Karpas-422 (cell line): ENCODE results near the gene TXNRD3. TPM values are rescaled to one million over a fixed set of nuclear protein-coding genes. Genes with fewer than 3 reads are reported as not detected.
"Not testable (repeated sequence)": the region's sequence is repeated elsewhere in the genome, so short reads cannot be mapped to it uniquely, and the experiment has no call there.

Experiments used
- DNase-seq: peaks from one replicate; pipeline ENCODE4 v3.0.0-alpha.2; 2015
- H2AFZ ChIP-seq: fragments of 200-600 bp; sonication (generic); 2 replicates; pipeline ENCODE4 v1.6.1; 2014; ENCODE audit warnings: antibody characterized with exemption, low read length, mixed read lengths
- H3K27ac ChIP-seq: fragments of 200-600 bp; sonication (generic); 2 replicates; pipeline ENCODE4 v1.5.1; 2014; ENCODE audit warnings: mild to moderate bottlenecking, low read length, moderate library complexity
- H3K27me3 ChIP-seq: fragments of 200-600 bp; sonication (generic); 2 replicates; pipeline ENCODE4 v1.6.1; 2014; ENCODE audit warnings: low read length, mixed read lengths
- H3K36me3 ChIP-seq: fragments of 200-600 bp; sonication (generic); 2 replicates; pipeline ENCODE4 v1.6.1; 2014; ENCODE audit warnings: low read length, mixed read lengths; ENCODE audit not compliant: insufficient read depth
- H3K4me1 ChIP-seq: fragments of 200-600 bp; sonication (generic); 2 replicates; pipeline ENCODE4 v1.6.1; 2014; ENCODE audit warnings: mild to moderate bottlenecking, low read length, mixed read lengths
- H3K4me2 ChIP-seq: fragments of 200-600 bp; sonication (generic); 2 replicates; pipeline ENCODE4 v1.6.1; 2014; ENCODE audit warnings: low read length, low read depth, mild to moderate bottlenecking; ENCODE audit not compliant: poor library complexity, severe bottlenecking
- H3K4me3 ChIP-seq: fragments of 200-600 bp; sonication (generic); 2 replicates; pipeline ENCODE4 v1.5.1; 2014; ENCODE audit warnings: mild to moderate bottlenecking, antibody characterized with exemption, low read length, mixed read lengths
- H3K79me2 ChIP-seq: fragments of 200-600 bp; sonication (generic); 2 replicates; pipeline ENCODE4 v1.6.1; 2014; ENCODE audit warnings: mild to moderate bottlenecking, low read length, mixed read lengths
- H3K9ac ChIP-seq: fragments of 200-600 bp; sonication (generic); 2 replicates; pipeline ENCODE4 v1.6.0; 2014; ENCODE audit warnings: low read length
- H3K9me2 ChIP-seq: fragments of 200-600 bp; sonication (generic), shearing (Covaris generic); replicated peaks from 2 replicates; pipeline ENCODE4 v1.6.0; 2014; ENCODE audit warnings: mild to moderate bottlenecking, low read length, moderate library complexity; ENCODE audit not compliant: insufficient read depth
- H3K9me3 ChIP-seq: fragments of 300-700, 200-600 bp; sonication (generic); 2 replicates; pipeline ENCODE4 v1.6.1; 2014; ENCODE audit warnings: low read length, mixed read lengths
- H4K20me1 ChIP-seq: fragments of 200-600 bp; sonication (generic); 2 replicates; pipeline ENCODE4 v1.6.1; 2014; ENCODE audit warnings: mild to moderate bottlenecking, antibody characterized with exemption, low read length, low read depth; ENCODE audit not compliant: insufficient read depth
- total RNA-seq: library from RNA; depleted of rRNA; stranded (reverse); fragments of >200 nt; shearing (Covaris generic); gene quantifications from 2 replicates; pipeline ENCODE4 v1.2.3, GENCODE V29; 2014; ENCODE audit warnings: low replicate concordance

TXNRD3 gene
- total RNA-seq, 1 experiment from 2014 or later = not detected

DNA sequence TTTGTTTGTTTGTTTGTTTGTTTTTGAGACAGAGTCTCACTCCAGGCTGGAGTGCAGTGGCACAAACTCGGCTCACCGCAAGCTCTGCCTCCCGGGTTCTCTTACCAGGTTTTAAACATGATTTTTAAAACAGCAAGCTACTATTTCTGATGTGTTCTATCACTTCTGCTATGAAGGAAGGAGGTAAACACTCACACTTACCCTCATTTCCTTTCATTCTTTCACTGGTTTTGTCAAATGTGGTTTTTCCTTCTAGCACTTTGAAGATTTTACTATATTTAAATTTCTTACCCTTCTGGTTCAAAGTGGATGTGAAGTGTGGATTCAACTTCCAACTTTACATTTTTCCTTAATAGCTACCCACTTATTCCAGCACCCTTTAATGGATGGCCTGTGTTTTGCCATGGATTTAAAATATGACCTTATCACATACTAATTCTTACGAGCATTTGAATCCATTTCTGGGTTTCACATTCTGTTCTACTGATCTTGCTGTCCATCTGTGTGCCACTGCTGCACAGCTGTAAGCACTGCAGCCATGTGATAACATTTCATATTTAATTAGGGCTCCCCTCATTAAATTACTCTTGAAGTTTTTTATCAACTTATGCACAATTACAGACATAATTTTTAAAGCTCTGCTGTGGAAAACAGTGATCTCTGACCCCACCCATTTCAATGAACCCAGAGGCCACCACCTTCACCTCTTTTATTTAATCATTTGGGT, 42.3 kb downstream of the TXNRD3 start:
- no peak overlapping the region for H2AFZ ChIP-seq
- no peak overlapping the region for H3K4me3 ChIP-seq
- H3K36me3 ChIP-seq = no peaks in the 10 kb centered on the region
- no peak for DNase-seq
- H3K9ac ChIP-seq = no peak overlapping the region
- no peaks in the 10 kb centered on the region for H3K4me1 ChIP-seq
- H3K27ac ChIP-seq = no peak overlapping the region
- no peaks in the 10 kb centered on the region for H3K9me2 ChIP-seq
- H3K9me3 ChIP-seq = no peaks in the 10 kb centered on the region
- no peaks in the 10 kb centered on the region for H3K27me3 ChIP-seq
- H3K4me2 ChIP-seq = no peak overlapping the region
- no peaks in the 10 kb centered on the region for H3K79me2 ChIP-seq
- H4K20me1 ChIP-seq = no peaks in the 10 kb centered on the region

DNA sequence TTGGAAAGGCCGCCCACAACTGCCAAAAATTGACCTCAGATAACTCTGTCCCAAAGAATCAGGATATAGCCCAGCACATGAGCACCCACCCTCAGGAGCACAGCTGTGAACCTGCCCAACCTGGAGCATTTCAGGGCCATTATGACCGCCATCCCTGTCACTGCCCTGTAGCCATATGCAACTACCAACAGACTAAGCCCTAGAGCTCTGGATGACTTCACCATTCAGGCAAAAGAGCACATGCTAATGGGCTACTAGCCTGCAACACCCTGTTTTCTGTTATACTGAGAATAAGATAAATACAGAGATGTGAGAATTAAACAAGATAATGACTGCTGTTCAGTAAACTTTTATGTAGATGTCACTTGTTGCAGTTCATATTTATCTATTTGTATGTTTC, 45.0 kb downstream of the TXNRD3 start:
- H3K27ac ChIP-seq = no peak overlapping the region
- H3K79me2 ChIP-seq = no peaks in the 10 kb centered on the region
- no peaks in the 10 kb centered on the region for H3K9me3 ChIP-seq
- H3K9me2 ChIP-seq = no peaks in the 10 kb centered on the region
- H3K4me1 ChIP-seq = no peaks in the 10 kb centered on the region
- DNase-seq = no peak
- no peak overlapping the region for H2AFZ ChIP-seq
- H4K20me1 ChIP-seq = no peaks in the 10 kb centered on the region
- no peaks in the 10 kb centered on the region for H3K36me3 ChIP-seq
- no peak overlapping the region for H3K9ac ChIP-seq
- H3K4me3 ChIP-seq = no peak overlapping the region
- no peak overlapping the region for H3K4me2 ChIP-seq
- no peaks in the 10 kb centered on the region for H3K27me3 ChIP-seq

DNA sequence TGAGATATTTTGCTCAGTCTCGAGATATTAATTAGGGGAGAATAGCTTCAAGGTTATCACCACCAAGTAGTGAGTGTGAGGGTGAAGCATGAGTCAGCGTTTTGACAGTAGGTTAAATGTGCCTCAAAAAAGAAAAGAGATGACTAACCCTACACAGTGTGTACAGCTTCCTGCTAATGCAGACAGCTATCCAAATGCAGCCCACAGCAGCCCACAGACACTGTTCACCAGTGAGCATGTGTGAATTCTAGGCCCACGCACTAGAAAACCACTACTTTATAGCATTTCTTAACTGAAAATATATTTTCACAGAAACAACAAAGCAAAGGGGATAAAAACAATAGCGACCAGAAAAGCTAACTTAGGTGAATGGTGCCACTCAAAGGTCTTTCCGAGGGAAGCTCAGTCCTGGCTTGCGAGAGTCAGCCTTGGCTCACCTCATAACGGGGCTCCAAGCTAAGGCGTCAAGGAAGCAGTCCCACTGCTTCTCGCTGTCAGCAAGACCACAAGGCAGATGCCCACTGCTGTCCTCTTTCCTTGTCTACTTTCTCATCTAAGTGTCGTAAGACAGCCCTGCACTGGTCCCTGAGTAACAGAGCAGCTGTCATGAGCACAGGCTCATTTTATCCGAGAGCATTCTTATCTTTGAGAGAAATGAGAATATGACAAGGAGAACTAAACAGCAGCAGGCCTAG, 47.6 kb downstream of the TXNRD3 start:
- no peak overlapping the region for H3K4me2 ChIP-seq
- no peaks in the 10 kb centered on the region for H3K9me2 ChIP-seq
- H3K9ac ChIP-seq = no peak overlapping the region
- H3K79me2 ChIP-seq = no peaks in the 10 kb centered on the region
- no peaks in the 10 kb centered on the region for H3K27me3 ChIP-seq
- H2AFZ ChIP-seq = no peak overlapping the region
- no peaks in the 10 kb centered on the region for H4K20me1 ChIP-seq
- H3K27ac ChIP-seq = no peak overlapping the region
- no peaks in the 10 kb centered on the region for H3K4me1 ChIP-seq
- no peak for DNase-seq
- H3K9me3 ChIP-seq = no peaks in the 10 kb centered on the region
- H3K4me3 ChIP-seq = no peak overlapping the region
- no peaks in the 10 kb centered on the region for H3K36me3 ChIP-seq

DNA sequence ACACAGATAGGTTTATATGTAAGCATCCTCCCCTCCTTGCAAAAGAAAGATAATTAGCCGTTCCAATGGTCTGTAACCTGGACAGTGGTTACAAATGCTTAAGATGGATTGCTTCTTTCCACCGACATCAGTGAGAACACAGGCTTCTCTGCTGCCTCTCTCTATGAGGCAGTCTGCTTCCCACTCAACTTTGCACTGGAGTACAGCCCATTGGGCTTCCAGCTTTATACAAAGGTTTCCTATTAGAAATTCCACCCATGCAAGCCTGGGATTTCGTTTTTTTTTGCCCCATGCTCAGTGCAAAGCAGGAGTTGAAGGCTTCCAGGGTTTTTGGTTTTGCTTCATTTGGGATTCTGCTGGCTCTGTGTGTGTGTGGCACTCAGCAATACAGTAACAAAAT, 48.9 kb downstream of the TXNRD3 start:
- H3K79me2 ChIP-seq = no peaks in the 10 kb centered on the region
- H3K9ac ChIP-seq = no peak overlapping the region
- no peaks in the 10 kb centered on the region for H3K9me3 ChIP-seq
- no peaks in the 10 kb centered on the region for H4K20me1 ChIP-seq
- no peaks in the 10 kb centered on the region for H3K27me3 ChIP-seq
- no peak overlapping the region for H3K4me2 ChIP-seq
- H3K4me1 ChIP-seq = no peaks in the 10 kb centered on the region
- no peak overlapping the region for H3K27ac ChIP-seq
- no peaks in the 10 kb centered on the region for H3K36me3 ChIP-seq
- no peak overlapping the region for H2AFZ ChIP-seq
- no peaks in the 10 kb centered on the region for H3K9me2 ChIP-seq
- H3K4me3 ChIP-seq = no peak overlapping the region
- no peak for DNase-seq

DNA sequence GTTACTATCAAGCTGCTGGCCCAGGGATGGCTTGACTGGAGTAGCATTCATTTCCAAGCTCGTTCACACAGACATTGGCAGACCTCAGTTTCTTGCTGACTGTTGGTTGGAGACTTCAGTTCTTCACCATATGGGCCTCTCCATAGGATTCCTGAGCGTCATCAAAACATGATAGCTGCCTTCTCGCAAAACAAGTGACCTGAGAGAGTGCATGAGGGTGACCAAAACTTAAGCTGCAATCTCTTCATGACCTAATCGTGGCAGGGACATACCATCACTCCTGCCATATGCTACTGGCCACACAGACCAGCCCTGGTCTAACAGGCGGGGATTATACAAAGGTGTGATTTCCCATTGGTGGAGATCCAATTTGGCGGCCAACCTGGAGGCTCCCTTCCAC, 50.2 kb downstream of the TXNRD3 start:
- no peaks in the 10 kb centered on the region for H3K4me1 ChIP-seq
- H3K36me3 ChIP-seq = no peaks in the 10 kb centered on the region
- DNase-seq = no peak
- H3K4me3 ChIP-seq = no peak overlapping the region
- no peaks in the 10 kb centered on the region for H3K9me2 ChIP-seq
- H3K9me3 ChIP-seq = no peaks in the 10 kb centered on the region
- H3K4me2 ChIP-seq = no peak overlapping the region
- H3K27ac ChIP-seq = no peak overlapping the region
- no peak overlapping the region for H3K9ac ChIP-seq
- H3K79me2 ChIP-seq = no peaks in the 10 kb centered on the region
- H3K27me3 ChIP-seq = no peaks in the 10 kb centered on the region
- H4K20me1 ChIP-seq = no peaks in the 10 kb centered on the region
- no peak overlapping the region for H2AFZ ChIP-seq

DNA sequence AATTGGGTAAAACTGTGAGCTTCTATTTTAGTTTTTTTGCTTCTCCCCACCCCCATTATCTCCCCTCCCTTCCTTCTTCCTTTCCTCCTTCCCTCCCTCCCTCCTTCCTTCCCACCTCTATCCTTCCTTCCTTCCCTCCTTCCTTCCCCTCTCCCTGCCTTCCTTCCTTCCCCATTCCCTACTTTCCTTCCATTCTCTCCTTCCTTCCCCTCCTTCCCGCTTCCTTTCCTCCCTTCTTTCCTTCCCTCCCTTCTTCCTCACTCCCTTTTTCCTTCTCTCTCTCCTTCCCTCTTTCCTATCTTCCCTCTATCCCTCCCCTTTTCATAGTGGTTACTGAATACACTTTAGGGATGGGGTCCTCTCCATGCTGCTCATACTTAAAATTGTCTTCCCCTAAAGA, 55.8 kb downstream of the TXNRD3 start:
- H3K79me2 ChIP-seq = no peaks in the 10 kb centered on the region
- no peaks in the 10 kb centered on the region for H3K36me3 ChIP-seq
- DNase-seq = no peak
- no peaks in the 10 kb centered on the region for H4K20me1 ChIP-seq
- no peak overlapping the region for H2AFZ ChIP-seq
- H3K9me3 ChIP-seq = no peaks in the 10 kb centered on the region
- H3K4me2 ChIP-seq = no peak overlapping the region
- H3K27me3 ChIP-seq = no peaks in the 10 kb centered on the region; the same call in 1 of the 2 replicates
- H3K4me1 ChIP-seq = no peaks in the 10 kb centered on the region
- no peak overlapping the region for H3K9ac ChIP-seq
- no peak overlapping the region for H3K4me3 ChIP-seq
- H3K9me2 ChIP-seq = no peaks in the 10 kb centered on the region
- H3K27ac ChIP-seq = no peak overlapping the region

DNA sequence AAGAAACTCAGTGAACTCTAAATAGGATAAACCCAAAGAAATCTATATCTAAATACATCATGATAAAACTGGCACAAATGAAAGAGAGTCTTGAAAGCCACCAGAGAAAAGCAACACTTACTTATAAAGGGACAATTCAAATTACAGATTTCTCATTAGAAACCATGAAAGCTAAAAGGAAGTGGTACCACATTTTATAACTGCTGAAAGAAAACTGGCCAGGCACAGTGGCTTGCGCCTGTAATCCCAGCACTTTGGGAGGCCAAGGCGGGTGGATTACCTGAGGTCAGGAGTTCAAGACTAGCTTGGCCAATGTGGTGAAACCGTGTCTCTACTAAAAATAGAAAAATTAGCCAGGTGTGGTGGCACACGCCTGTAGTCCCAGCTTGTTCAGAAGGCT, 59.4 kb downstream of the TXNRD3 start:
- H3K79me2 ChIP-seq, H3K36me3 ChIP-seq, H3K27ac ChIP-seq, H3K9me3 ChIP-seq, H3K4me2 ChIP-seq, H3K4me1 ChIP-seq, DNase-seq, H2AFZ ChIP-seq, H3K4me3 ChIP-seq, H3K27me3 ChIP-seq, H3K9ac ChIP-seq, H3K9me2 ChIP-seq, H4K20me1 ChIP-seq: not testable (repeated sequence)

DNA sequence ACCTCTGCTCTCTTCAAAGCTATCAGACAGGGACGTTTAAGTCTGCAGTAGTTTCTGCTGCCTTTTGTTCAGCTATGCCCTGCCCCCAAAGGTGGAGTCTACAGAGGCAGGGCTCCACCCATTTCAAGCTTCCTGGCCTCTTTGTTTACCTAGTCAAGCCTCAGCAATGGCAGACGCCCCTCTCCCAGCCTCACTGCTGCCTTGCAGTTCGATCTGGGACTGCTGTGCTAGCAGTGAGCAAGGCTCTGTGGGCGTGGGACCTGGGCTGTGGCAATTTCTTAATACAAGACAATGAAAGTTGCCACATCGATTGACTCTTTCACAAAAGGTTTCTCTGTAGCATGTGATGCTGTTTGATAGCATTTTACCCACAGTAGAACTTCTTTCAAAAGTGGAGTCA, 63.4 kb downstream of the TXNRD3 start:
- H3K9me3 ChIP-seq, H3K4me2 ChIP-seq, H3K9me2 ChIP-seq, H3K9ac ChIP-seq, DNase-seq, H2AFZ ChIP-seq, H3K27ac ChIP-seq, H3K27me3 ChIP-seq, H3K79me2 ChIP-seq, H3K36me3 ChIP-seq, H4K20me1 ChIP-seq, H3K4me3 ChIP-seq, H3K4me1 ChIP-seq: not testable (repeated sequence)
